ENCODE data around the gene MMP24OS.
A peak's percentile ranks its signal among the peaks of the same experiment; 100 is the strongest.

MMP24OS gene

GRCh38 chr20:35277531-35278395 is at the start of gene MMP24OS:
Gene MMP24OS, minus strand, starts transcription at chr20:35278122. Its CDS starts 193 bp downstream, at chr20:35277929.
- DNase-seq (ENCODE audit: low read depth), result peak; percentile 89

GRCh38 chr20:35327074-35327976 is 49.4 kb upstream of the MMP24OS start:
- DNase-seq (ENCODE audit: low read depth), result peak; percentile 63

GRCh38 chr20:35326740-35327073 is 48.8 kb upstream of the MMP24OS start:
- no peak for DNase-seq (ENCODE audit: low read depth)

- DNase-seq (ENCODE audit: low read depth), result peak; percentile 79
Measured at GRCh38 chr20:35326021-35326739, 48.3 kb upstream of the MMP24OS start.

GRCh38 chr20:35325401-35325800 is 47.5 kb upstream of the MMP24OS start:
- DNase-seq (ENCODE audit: low read depth), result no peak

GRCh38 chr20:35320396-35321126 is 42.6 kb upstream of the MMP24OS start:
- DNase-seq (ENCODE audit: low read depth), result no peak

GRCh38 chr20:35319871-35320197 is 41.9 kb upstream of the MMP24OS start:
- no peak for DNase-seq (ENCODE audit: low read depth)

- DNase-seq (ENCODE audit: low read depth), result no peak
Measured at GRCh38 chr20:35319192-35319870, 41.4 kb upstream of the MMP24OS start.

- peak; percentile 31 for DNase-seq (ENCODE audit: low read depth)
Measured at GRCh38 chr20:35318502-35319157, 40.7 kb upstream of the MMP24OS start.

GRCh38 chr20:35317416-35318210 is 39.7 kb upstream of the MMP24OS start:
- no peak for DNase-seq (ENCODE audit: low read depth)

GRCh38 chr20:35316086-35316485 is 38.2 kb upstream of the MMP24OS start:
- DNase-seq (ENCODE audit: low read depth), result no peak

- DNase-seq (ENCODE audit: low read depth), result peak; percentile 47
Measured at GRCh38 chr20:35315632-35316020, 37.7 kb upstream of the MMP24OS start.

- DNase-seq (ENCODE audit: low read depth), result peak; percentile 65
Measured at GRCh38 chr20:35314816-35315631, 37.1 kb upstream of the MMP24OS start.

GRCh38 chr20:35312318-35312717 is 34.4 kb upstream of the MMP24OS start:
- DNase-seq (ENCODE audit: low read depth), result peak; percentile 89

- no peak for DNase-seq (ENCODE audit: low read depth)
Measured at GRCh38 chr20:35311822-35312221, 33.9 kb upstream of the MMP24OS start.

GRCh38 chr20:35311409-35311808 is 33.5 kb upstream of the MMP24OS start:
- DNase-seq (ENCODE audit: low read depth), result no peak

GRCh38 chr20:35307666-35308653 is 30.0 kb upstream of the MMP24OS start:
- DNase-seq (ENCODE audit: low read depth), result peak; percentile 91

Measured in fibroblast of gingiva (primary cell).